Hepatocyte (in vitro differentiated cells): ENCODE measurements around the gene ZNF705A. TPM values are rescaled to one million over a fixed set of nuclear protein-coding genes. Genes with fewer than 3 reads are reported as not detected.
"Not testable (repeated sequence)": the region's sequence is repeated elsewhere in the genome, so short reads cannot be mapped to it uniquely, and the experiment has no call there.

Experiments
- DNase-seq: peaks from one replicate; pipeline ENCODE4 v3.0.0-alpha.2; 2016; ENCODE audit warnings: low spot score
- H2AFZ ChIP-seq: fragments of 200-600 bp; sonication (generic); 2 replicates; pipeline ENCODE4 v1.6.0; 2016; ENCODE audit warnings: antibody characterized with exemption, mild to moderate bottlenecking
- H3K27ac ChIP-seq: fragments of 200-600 bp; sonication (generic); 2 replicates; pipeline ENCODE4 v1.5.1; 2016; ENCODE audit warnings: mild to moderate bottlenecking
- H3K27me3 ChIP-seq: fragments of 200-600 bp; sonication (generic); 2 replicates; pipeline ENCODE4 v1.6.1; 2016
- H3K36me3 ChIP-seq: fragments of 200-600 bp; sonication (generic); replicated peaks from 2 replicates; pipeline ENCODE4 v1.5.1; 2016; ENCODE audit warnings: low read depth; ENCODE audit not compliant: insufficient read depth
- H3K4me1 ChIP-seq: fragments of 200-600 bp; sonication (generic); 2 replicates; pipeline ENCODE4 v1.5.1; 2016; ENCODE audit warnings: mild to moderate bottlenecking, moderate library complexity; ENCODE audit not compliant: insufficient read depth
- H3K4me2 ChIP-seq: fragments of 200-600 bp; sonication (generic); 2 replicates; pipeline ENCODE4 v1.6.0; 2016
- H3K4me3 ChIP-seq: fragments of 200-600 bp; sonication (generic); 2 replicates; pipeline ENCODE4 v1.5.1; 2016; ENCODE audit warnings: mild to moderate bottlenecking
- H3K79me2 ChIP-seq: fragments of 200-600 bp; sonication (generic); 2 replicates; pipeline ENCODE4 v1.6.0; 2017; ENCODE audit warnings: mild to moderate bottlenecking
- H3K9me2 ChIP-seq: fragments of 200-600 bp; sonication (generic); replicated peaks from 2 replicates; pipeline ENCODE4 v1.6.0; 2017; ENCODE audit warnings: mild to moderate bottlenecking; ENCODE audit not compliant: insufficient read depth
- H3K9me3 ChIP-seq: fragments of 200-600 bp; sonication (generic); 2 replicates; pipeline ENCODE4 v1.5.1; 2016; ENCODE audit warnings: low read depth, mild to moderate bottlenecking
- H4K20me1 ChIP-seq: fragments of 200-600 bp; sonication (generic); 2 replicates; pipeline ENCODE4 v1.6.0; 2016; ENCODE audit warnings: mild to moderate bottlenecking; ENCODE audit not compliant: insufficient read depth, poor library complexity, severe bottlenecking
- WGBS: methylation state at CpG from one replicate; pipeline ENCODE4 v1.1.6; 2016; ENCODE audit warnings: low lambda C conversion rate; ENCODE audit errors: missing lambda C conversion rate; 5-methylcytosine and 5-hydroxymethylcytosine counted together
- polyA plus RNA-seq: library from polyadenylated mRNA; unstranded; fragments of >200 nt; fragmentation: Nextera tagmentation; extraction: Ambion mirVana; gene quantifications from 2 replicates; pipeline ENCODE4 v1.2.1, GENCODE V29; 2016
- total RNA-seq: library from RNA; depleted of rRNA; stranded (reverse); fragments of >200 nt; gene quantifications from 2 replicates; pipeline ENCODE4 v1.2.3, GENCODE V29; 2014

ZNF705A gene
- total and polyA plus RNA-seq, 2 experiments from 2014 or later = not detected

DNA sequence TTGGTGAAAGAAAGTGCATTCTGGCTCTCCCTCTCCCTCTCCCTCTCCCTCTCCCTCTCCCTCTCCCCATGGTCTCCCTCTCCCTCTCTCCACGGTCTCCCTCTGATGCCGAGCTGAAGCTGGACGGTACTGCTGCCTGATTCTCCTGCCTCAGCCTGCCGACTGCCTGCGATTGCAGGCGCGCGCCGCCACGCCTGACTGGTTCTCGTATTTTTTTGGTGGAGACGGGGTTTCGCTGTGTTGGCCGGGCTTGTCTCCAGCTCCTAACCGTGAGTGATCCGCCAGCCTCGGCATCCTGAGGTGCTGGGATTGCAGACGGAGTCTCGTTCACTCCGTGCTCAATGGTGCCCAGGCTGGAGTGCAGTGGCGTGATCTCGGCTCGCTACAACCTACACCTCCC is 26.5 kb downstream of the ZNF705A start:
- not testable (repeated sequence) for H3K4me2 ChIP-seq, H4K20me1 ChIP-seq, DNase-seq, H3K9me3 ChIP-seq, H3K4me1 ChIP-seq, H3K4me3 ChIP-seq, H3K36me3 ChIP-seq, H3K27me3 ChIP-seq, H3K9me2 ChIP-seq, H3K27ac ChIP-seq, H3K79me2 ChIP-seq, H2AFZ ChIP-seq
- WGBS = 98% methylated on average over 11 of the region's 23 CpGs

DNA sequence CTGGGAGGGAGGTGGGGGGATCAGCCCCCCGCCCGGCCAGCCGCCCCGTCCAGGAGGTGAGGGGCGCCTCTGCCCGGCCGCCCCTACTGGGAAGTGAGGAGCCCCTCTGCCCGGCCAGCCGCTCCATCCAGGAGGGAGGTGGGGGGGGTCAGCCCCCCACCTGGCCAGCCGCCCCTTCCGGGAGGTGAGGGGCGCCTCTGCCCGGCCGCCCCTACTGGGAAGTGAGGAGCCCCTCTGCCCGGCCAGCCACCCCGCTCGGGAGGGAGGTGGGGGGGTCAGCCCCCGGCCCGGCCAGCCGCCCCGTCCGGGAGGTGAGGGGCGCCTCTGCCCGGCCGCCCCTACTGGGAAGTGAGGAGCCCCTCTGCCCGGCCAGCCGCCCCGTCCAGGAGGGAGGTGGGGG is 27.4 kb downstream of the ZNF705A start:
- not testable (repeated sequence) for H3K9me3 ChIP-seq, H3K9me2 ChIP-seq, DNase-seq, H3K79me2 ChIP-seq, H3K4me1 ChIP-seq, H3K36me3 ChIP-seq, H3K4me3 ChIP-seq, H4K20me1 ChIP-seq, H3K27me3 ChIP-seq, H3K4me2 ChIP-seq, H2AFZ ChIP-seq, H3K27ac ChIP-seq
- WGBS = no CpG with 5 or more reads among the region's 28 CpGs

- not testable (repeated sequence) for H3K27ac ChIP-seq, H3K4me1 ChIP-seq, H3K9me2 ChIP-seq, H3K4me2 ChIP-seq, H3K27me3 ChIP-seq, H3K79me2 ChIP-seq, H2AFZ ChIP-seq, H4K20me1 ChIP-seq, H3K36me3 ChIP-seq, DNase-seq, H3K9me3 ChIP-seq, H3K4me3 ChIP-seq
- 87% methylated on average over 2 of the region's 2 CpGs for WGBS
Observed at GRCh38 chr12:8188088-8188487, 31.3 kb downstream of the ZNF705A start.

DNA sequence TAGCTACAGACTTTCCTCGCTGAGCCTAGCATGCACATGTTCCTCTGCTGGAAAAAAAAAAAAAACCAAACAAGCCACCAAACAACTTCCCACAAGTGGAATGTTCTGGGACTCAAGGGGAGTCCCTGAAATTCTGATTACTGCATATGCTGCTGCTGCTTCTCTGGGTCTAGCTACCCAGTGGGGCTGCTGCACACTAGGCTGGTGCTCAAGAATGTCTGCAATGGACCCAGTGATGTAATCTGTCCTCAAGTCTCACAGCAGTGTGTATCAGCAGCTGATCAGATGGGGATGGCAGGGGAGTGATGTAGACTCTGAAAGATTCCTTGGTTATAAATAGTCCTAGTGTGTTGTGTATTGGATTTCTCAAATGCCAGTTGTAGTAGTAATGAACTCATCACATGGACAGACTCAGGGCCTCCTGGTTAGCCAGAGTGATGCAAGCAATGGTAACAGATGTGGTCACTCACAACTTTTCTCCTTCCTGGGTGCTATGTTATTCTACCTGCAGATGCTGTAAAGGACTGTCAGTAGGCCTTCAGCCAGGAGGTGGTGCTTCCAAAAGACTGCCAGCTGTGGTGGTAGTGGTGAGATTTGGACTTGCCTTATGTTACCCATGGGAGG is 41.0 kb downstream of the ZNF705A start:
- not testable (repeated sequence) for H4K20me1 ChIP-seq, H3K4me3 ChIP-seq, H3K4me1 ChIP-seq, H3K9me2 ChIP-seq, H3K27ac ChIP-seq, H3K9me3 ChIP-seq, DNase-seq, H3K27me3 ChIP-seq, H2AFZ ChIP-seq, H3K36me3 ChIP-seq, H3K79me2 ChIP-seq, H3K4me2 ChIP-seq
- 90% methylated on average over 1 of the region's 1 CpG for WGBS

GRCh38 chr12:8218711-8219382 is 62.0 kb downstream of the ZNF705A start:
- H3K79me2 ChIP-seq, H3K27me3 ChIP-seq, H3K27ac ChIP-seq, H3K4me3 ChIP-seq, DNase-seq, H3K36me3 ChIP-seq, H2AFZ ChIP-seq, H4K20me1 ChIP-seq, H3K4me2 ChIP-seq, H3K9me3 ChIP-seq, H3K4me1 ChIP-seq, H3K9me2 ChIP-seq: not testable (repeated sequence)
- WGBS = 83% methylated on average over 26 of the region's 26 CpGs

DNA sequence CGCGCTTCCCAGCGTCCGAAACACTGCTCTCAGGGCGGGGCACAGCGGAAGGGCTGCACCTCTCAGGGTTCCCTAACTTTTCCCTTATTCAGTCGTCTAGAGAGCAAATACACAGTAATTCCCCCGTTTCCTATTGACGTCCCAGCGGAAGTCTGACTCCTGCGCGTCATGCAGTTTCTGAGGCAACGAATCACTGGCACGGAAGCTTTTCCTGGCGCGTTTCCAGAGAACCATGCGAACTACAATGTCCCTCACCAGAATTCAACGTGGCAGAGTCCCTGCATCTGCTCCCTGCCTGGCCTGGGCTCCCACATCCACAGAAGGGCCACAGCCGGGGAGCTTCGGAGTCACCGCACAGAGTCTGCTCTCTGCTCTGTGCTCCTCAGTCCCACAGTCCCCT is 64.6 kb downstream of the ZNF705A start:
- not testable (repeated sequence) for H3K4me1 ChIP-seq, H3K27me3 ChIP-seq, H3K4me2 ChIP-seq, H3K9me2 ChIP-seq, H3K79me2 ChIP-seq, H3K36me3 ChIP-seq, H3K9me3 ChIP-seq, DNase-seq, H2AFZ ChIP-seq, H3K27ac ChIP-seq, H4K20me1 ChIP-seq, H3K4me3 ChIP-seq
- WGBS = 95% methylated on average over 20 of the region's 21 CpGs

- H3K27me3 ChIP-seq, H3K4me1 ChIP-seq, H3K79me2 ChIP-seq, H3K36me3 ChIP-seq, H3K27ac ChIP-seq, H3K4me3 ChIP-seq, H4K20me1 ChIP-seq, DNase-seq, H2AFZ ChIP-seq, H3K9me2 ChIP-seq, H3K9me3 ChIP-seq, H3K4me2 ChIP-seq: not testable (repeated sequence)
- WGBS = 94% methylated on average over 21 of the region's 21 CpGs
Observed at GRCh38 chr12:8221844-8222243, 65.0 kb downstream of the ZNF705A start.

DNA sequence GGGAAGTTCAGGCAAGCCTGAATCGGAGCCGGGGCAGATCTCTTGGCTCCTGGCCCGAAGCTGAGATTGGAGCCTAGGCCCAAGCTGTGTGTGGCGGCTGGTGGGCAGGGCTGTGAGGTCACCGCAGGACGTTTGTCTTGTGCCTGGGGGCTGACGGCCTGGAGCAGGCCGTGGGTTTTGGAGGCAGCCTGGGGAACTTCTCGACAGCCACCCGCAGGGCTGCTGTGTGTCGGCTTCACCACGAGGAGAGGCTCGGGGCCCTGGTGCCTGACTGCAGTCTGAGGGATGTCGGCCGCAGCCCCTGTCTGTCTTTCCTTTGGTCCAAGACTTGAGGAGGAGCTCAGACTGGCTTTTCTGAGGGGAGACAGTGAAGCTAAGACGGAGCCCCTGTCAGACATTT is 65.5 kb downstream of the ZNF705A start:
- WGBS = 87% methylated on average over 13 of the region's 16 CpGs
- not testable (repeated sequence) for H3K79me2 ChIP-seq, H2AFZ ChIP-seq, DNase-seq, H3K4me2 ChIP-seq, H3K9me2 ChIP-seq, H3K27me3 ChIP-seq, H4K20me1 ChIP-seq, H3K27ac ChIP-seq, H3K9me3 ChIP-seq, H3K4me3 ChIP-seq, H3K36me3 ChIP-seq, H3K4me1 ChIP-seq

- H3K27ac ChIP-seq, H3K36me3 ChIP-seq, H3K9me3 ChIP-seq, H3K79me2 ChIP-seq, H2AFZ ChIP-seq, H3K9me2 ChIP-seq, DNase-seq, H3K4me3 ChIP-seq, H3K4me2 ChIP-seq, H4K20me1 ChIP-seq, H3K27me3 ChIP-seq, H3K4me1 ChIP-seq: not testable (repeated sequence)
- WGBS = 93% methylated on average over 13 of the region's 13 CpGs
Observed at GRCh38 chr12:8223646-8224045, 66.8 kb downstream of the ZNF705A start.
